ENCODE data around the gene METTL21C. TPM values are rescaled to one million over a fixed set of nuclear protein-coding genes. Genes with fewer than 3 reads are reported as not detected.

The METTL21C gene
- total RNA-seq, 2 donors from 2014 or later: not detected

- ATAC-seq (ENCODE audit: insufficient number of reproducible peaks, low FRiP score, low read depth): no peak
- Histone ChIP-seq H3K36me3 (no peaks in the 10 kb centered on the region), H3K27ac (no peak overlapping the region)
Observed at GRCh38 chr13:102709536-102709935, 14.7 kb upstream of the METTL21C start.

DNA sequence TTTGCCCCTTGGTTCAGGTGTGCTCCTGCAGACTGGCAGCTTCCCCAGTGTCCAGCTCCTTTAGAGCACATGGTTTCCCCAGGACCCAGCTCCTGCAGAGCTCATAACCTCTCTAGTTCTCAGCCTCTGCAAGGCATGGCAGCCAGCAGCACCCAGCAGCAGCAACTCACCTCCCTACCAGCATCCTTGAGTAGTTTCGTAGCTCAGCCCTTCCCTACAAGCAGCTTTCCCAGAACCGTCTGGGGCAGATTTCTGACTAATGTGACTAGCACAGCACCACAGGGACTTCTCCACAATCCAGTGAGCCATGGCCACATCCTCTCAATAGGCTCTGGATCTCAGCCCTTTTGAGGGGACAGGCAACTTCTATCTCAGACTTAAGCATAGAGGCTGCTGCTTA is 14.1 kb upstream of the METTL21C start:
- ATAC-seq (ENCODE audit: insufficient number of reproducible peaks, low FRiP score, low read depth): no peak
- H3K4me1 ChIP-seq (ENCODE audit: control insufficient read depth in 1 of 2, low read depth in 2 of 2): no peaks in the 10 kb centered on the region
- no peak for TF ChIP-seq CTCF (IDR thresholded peaks at IDR 0.05)
- peaks cover 2% of the 10 kb centered on the region for H3K9me3 ChIP-seq
- no peak overlapping the region for H3K4me3 ChIP-seq
- DNase-seq (ENCODE audit: low spot score): no peak
- no peaks in the 10 kb centered on the region for H3K27me3 ChIP-seq (replicated peaks; ENCODE audit: insufficient read depth)
- no peak overlapping the region for H3K27ac ChIP-seq
- H3K36me3 ChIP-seq: no peaks in the 10 kb centered on the region

More at GRCh38 chr13:102709536-102709935, 14.7 kb upstream of the METTL21C start:
- no peak for DNase-seq (ENCODE audit: low spot score)
- Histone ChIP-seq H3K27me3 (replicated peaks; ENCODE audit: insufficient read depth) (no peaks in the 10 kb centered on the region), H3K9me3 (peaks cover 2% of the 10 kb centered on the region), H3K4me1 (ENCODE audit: control insufficient read depth in 1 of 2, low read depth in 2 of 2) (no peaks in the 10 kb centered on the region), H3K4me3 (no peak overlapping the region)
- TF ChIP-seq CTCF (IDR thresholded peaks at IDR 0.05): no peak

GRCh38 chr13:102708211-102708610 is 13.4 kb upstream of the METTL21C start:
- H3K4me3 ChIP-seq: no peak overlapping the region
- no peak for TF ChIP-seq CTCF (IDR thresholded peaks at IDR 0.05)
- DNase-seq (ENCODE audit: low spot score) (no peak), ATAC-seq (ENCODE audit: insufficient number of reproducible peaks, low FRiP score, low read depth) (no peak)
- no peaks in the 10 kb centered on the region for H3K4me1 ChIP-seq (ENCODE audit: control insufficient read depth in 1 of 2, low read depth in 2 of 2)
- H3K27me3 ChIP-seq (replicated peaks; ENCODE audit: insufficient read depth): no peaks in the 10 kb centered on the region
- H3K9me3 ChIP-seq: peaks cover 2% of the 10 kb centered on the region
- no peak overlapping the region for H3K27ac ChIP-seq
- H3K36me3 ChIP-seq: no peaks in the 10 kb centered on the region

DNA sequence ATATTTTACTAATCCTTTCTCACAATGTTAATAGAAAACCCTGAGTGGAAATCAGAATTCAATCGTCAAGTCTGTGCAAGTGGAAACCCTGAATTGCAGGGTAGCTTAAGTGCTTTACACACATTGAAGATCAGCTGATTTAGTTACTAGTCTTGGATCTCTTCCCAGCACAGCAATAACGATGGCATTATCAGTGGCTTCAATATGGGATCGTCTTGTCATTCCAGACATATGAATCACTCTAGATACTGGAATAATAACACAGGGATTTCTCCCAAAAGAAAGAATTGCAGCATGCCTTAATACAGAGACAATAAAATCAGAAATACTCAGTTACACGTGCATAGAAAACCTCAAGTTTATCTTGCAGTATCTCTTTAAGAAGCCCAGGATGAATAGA is 12.6 kb upstream of the METTL21C start:
- ATAC-seq (ENCODE audit: insufficient number of reproducible peaks, low FRiP score, low read depth): no peak
- no peaks in the 10 kb centered on the region for H3K36me3 ChIP-seq
- H3K4me1 ChIP-seq (ENCODE audit: control insufficient read depth in 1 of 2, low read depth in 2 of 2): no peaks in the 10 kb centered on the region
- DNase-seq (ENCODE audit: low spot score): no peak
- H3K9me3 ChIP-seq: peaks cover 2% of the 10 kb centered on the region
- H3K27me3 ChIP-seq (replicated peaks; ENCODE audit: insufficient read depth): no peaks in the 10 kb centered on the region
- TF ChIP-seq CTCF (IDR thresholded peaks at IDR 0.05): no peak
- no peak overlapping the region for H3K4me3 ChIP-seq
- H3K27ac ChIP-seq: no peak overlapping the region

GRCh38 chr13:102704238-102705058 is 9.6 kb upstream of the METTL21C start:
- DNase-seq (ENCODE audit: low spot score): no peak
- Histone ChIP-seq H3K4me3 (no peak overlapping the region), H3K4me1 (ENCODE audit: control insufficient read depth in 1 of 2, low read depth in 2 of 2) (no peaks in the 10 kb centered on the region), H3K27ac (no peak overlapping the region), H3K36me3 (no peaks in the 10 kb centered on the region), H3K27me3 (replicated peaks; ENCODE audit: insufficient read depth) (no peaks in the 10 kb centered on the region), H3K9me3 (peaks cover 2% of the 10 kb centered on the region)
- no peak for TF ChIP-seq CTCF (IDR thresholded peaks at IDR 0.05)
- no peak for ATAC-seq (ENCODE audit: insufficient number of reproducible peaks, low FRiP score, low read depth)
